ENCODE measurements around the gene LILRA6. TPM values are rescaled to one million over a fixed set of nuclear protein-coding genes. Genes with fewer than 3 reads are reported as not detected.
"Not testable (repeated sequence)": the region's sequence is repeated elsewhere in the genome, so short reads cannot be mapped to it uniquely, and the experiment has no call there.

LILRA6 gene
- total RNA-seq, 1 donor from 2014 or later = 26.5 TPM

DNA sequence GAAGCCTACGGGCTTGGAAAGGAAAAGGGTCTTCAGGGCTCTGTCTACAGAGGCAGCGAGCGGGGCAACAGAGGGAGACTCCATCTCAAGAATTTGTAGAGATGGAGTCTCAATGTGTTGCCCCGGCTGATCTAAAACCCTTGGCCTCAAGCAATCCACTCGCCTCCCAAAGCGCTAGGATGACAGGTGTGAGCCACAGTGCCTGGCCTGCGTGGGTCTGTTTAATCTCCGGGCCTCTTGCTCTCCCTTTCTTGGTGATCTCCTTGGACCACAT is 33.9 kb downstream of the LILRA6 start:
- no peak for DNase-seq (ENCODE audit: low spot score)

- DNase-seq (ENCODE audit: low spot score) = no peak
Measured at GRCh38 chr19:54207983-54208783, 34.4 kb downstream of the LILRA6 start.

GRCh38 chr19:54207676-54207982 is 35.0 kb downstream of the LILRA6 start:
- no peak for DNase-seq (ENCODE audit: low spot score)

- not testable (repeated sequence) for DNase-seq (ENCODE audit: low spot score)
Measured at GRCh38 chr19:54207193-54207592, 35.4 kb downstream of the LILRA6 start.

GRCh38 chr19:54206831-54207177 is 35.8 kb downstream of the LILRA6 start:
- DNase-seq (ENCODE audit: low spot score) = no peak

- DNase-seq (ENCODE audit: low spot score) = no peak
Measured at GRCh38 chr19:54206030-54206830, 36.4 kb downstream of the LILRA6 start.

DNA sequence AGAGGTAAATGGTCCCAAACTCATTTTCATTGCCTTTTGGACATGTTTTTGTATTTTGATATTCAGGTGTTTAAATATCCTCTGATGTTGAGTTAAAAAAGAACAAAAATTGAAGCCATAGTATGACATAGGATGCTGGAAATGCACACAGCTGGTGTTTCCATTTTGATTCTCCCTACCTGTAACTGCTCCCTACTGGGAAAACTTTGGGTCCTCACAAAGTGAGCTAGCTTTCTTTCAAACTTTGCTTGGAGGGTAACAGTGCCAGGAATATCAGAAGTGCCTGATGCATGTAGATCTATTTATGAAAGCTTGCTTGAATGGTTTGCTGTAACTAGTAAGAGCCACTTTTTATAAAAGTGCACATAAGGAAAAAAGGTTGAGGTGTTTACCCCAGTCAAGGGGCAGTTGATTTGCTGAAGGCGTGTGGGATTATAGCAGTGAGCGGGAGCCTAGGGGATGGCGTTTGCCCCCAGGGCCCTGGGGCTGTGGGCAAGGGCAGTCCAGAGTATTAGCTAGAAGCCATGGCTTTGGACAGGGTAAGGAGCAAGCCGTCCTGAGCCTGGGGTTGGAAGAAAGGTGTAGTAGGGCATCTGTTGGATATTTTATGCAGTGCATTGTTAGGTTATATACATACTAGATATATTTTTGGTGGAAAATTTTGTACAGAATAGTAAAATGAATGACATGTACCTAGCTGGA is 37.7 kb downstream of the LILRA6 start:
- DNase-seq (ENCODE audit: low spot score) = no peak

- DNase-seq (ENCODE audit: low spot score) = no peak
Measured at GRCh38 chr19:54203151-54203611, 39.4 kb downstream of the LILRA6 start.

GRCh38 chr19:54201980-54202379 is 40.6 kb downstream of the LILRA6 start:
- DNase-seq (ENCODE audit: low spot score) = no peak

DNA sequence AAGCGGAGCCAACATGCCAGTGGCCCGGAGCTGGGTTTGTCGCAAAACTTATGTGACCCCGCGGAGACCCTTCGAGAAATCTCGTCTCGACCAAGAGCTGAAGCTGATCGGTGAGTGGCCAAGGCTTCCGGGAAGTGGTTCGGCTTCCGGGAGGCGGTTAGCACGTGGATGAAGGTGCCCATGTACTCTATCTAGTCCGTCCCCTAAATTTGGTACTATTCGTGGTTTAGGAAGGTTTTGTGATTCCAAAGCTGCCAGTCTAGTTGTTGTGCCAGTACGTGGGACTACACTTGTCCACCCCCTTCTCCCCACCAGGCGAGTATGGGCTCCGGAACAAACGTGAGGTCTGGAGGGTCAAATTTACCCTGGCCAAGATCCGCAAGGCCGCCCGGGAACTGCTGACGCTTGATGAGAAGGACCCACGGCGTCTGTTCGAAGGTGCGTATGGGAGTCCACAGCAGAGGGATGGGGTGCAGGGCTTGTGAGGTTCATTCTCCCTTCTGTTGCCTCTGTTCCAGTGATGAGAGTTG is 41.4 kb downstream of the LILRA6 start:
- no peak for DNase-seq (ENCODE audit: low spot score)

GRCh38 chr19:54199401-54199800 is 43.2 kb downstream of the LILRA6 start:
- no peak for DNase-seq (ENCODE audit: low spot score)

DNA sequence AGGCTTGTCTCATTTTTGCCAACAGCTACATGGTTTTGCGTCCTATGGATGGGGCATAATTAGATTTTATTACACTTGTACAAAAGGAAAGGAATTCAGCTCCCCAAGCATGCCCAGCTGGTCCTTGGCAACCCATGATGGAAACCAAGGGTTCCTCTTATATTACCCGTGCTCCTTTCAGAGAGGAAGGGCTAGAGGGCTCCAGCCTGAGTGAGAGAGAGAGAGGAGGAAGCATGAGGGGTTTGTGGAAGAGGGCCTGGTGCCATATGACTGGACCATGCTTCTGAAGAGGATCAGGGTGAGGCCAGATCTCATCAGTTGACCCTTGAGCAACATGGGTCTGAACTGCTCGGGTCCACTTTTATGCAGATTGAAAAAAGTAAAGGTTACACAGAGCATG is 45.5 kb downstream of the LILRA6 start:
- no peak for DNase-seq (ENCODE audit: low spot score)

- DNase-seq (ENCODE audit: low spot score) = no peak
Measured at GRCh38 chr19:54196536-54196935, 46.1 kb downstream of the LILRA6 start.

- not testable (repeated sequence) for DNase-seq (ENCODE audit: low spot score)
Measured at GRCh38 chr19:54194463-54194862, 48.1 kb downstream of the LILRA6 start.

DNA sequence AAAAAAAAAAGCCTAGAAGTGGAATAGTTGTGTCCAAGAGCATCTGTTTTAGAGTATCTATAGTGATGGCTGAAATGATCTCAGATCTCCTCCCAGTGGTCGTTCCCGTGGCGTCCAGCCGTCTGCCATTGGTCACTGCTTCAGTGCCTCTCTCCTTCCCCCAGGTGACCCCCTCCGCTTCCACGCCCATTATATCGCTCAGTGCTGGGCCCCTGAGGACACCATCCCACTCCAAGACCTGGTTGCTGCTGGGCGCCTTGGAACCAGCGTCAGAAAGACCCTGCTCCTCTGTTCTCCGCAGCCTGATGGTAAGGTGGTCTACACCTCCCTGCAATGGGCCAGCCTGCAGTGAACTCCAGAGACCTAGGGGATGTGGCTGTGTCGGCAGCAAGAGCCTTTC is 49.6 kb downstream of the LILRA6 start:
- no peak for DNase-seq (ENCODE audit: low spot score)

DNA sequence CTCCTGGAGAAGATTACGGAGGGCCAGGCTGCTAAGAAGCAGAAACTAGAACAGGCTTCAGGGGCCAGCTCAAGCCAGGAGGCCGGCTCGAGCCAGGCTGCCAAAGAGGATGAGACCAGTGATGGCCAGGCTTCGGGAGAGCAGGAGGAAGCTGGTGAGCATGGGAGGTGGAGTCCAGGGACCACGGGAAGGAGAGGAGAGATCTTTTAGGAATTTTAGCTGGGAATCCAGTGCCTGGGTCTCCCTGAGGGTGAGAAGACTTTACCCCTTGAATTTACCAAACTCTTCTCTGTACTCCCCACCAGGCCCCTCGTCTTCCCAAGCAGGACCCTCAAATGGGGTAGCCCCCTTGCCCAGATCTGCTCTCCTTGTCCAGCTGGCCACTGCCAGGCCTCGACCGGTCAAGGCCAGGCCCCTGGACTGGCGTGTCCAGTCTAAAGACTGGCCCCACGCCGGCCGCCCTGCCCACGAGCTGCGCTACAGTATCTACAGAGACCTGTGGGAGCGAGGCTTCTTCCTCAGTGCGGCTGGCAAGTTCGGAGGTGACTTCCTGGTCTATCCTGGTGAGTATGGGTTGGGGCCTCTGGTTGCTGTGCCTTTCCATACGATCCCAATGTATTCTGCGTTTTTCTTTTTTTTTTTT is 50.7 kb downstream of the LILRA6 start:
- no peak for DNase-seq (ENCODE audit: low spot score)

- peak; percentile 95 for DNase-seq (ENCODE audit: low spot score)
Measured at GRCh38 chr19:54191011-54191810, 51.4 kb downstream of the LILRA6 start, which contains the start of gene TSEN34. Gene TSEN34, plus strand, starts transcription at chr19:54191308. Its CDS starts 57 bp downstream, at chr19:54191365.

DNA sequence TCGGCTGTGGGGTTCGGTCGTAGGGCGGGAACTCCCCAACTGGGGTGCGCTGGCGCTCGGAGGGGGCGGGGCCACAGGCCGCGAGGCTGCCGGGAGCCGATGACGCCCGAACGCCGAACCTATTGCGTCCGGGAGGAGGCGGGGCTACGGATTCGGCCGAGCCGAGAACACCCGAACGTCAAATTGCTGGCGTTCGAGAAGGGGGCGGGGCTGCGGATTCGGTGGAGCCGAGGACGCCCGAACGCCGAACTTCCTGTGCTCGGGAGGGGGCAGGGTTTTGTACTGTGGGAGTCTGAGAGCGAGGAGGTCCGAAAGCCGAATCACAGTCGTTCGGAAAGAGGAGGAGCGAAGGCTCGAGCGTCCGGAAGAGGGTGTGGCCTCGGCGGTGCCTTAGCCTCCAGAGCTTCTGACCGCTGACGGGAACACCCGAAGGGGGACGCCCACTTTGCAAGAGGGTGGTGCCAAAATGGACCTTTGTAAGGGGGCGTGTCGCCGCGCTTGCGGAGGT is 52.0 kb downstream of the LILRA6 start:
- peak; percentile 100 for DNase-seq (ENCODE audit: low spot score)

GRCh38 chr19:54189735-54190502 is 52.7 kb downstream of the LILRA6 start:
- DNase-seq (ENCODE audit: low spot score) = peak; percentile 100

All from mesenteric fat pad (tissue), 1 donor.